ENCODE results near the gene MTHFSD.

DNA sequence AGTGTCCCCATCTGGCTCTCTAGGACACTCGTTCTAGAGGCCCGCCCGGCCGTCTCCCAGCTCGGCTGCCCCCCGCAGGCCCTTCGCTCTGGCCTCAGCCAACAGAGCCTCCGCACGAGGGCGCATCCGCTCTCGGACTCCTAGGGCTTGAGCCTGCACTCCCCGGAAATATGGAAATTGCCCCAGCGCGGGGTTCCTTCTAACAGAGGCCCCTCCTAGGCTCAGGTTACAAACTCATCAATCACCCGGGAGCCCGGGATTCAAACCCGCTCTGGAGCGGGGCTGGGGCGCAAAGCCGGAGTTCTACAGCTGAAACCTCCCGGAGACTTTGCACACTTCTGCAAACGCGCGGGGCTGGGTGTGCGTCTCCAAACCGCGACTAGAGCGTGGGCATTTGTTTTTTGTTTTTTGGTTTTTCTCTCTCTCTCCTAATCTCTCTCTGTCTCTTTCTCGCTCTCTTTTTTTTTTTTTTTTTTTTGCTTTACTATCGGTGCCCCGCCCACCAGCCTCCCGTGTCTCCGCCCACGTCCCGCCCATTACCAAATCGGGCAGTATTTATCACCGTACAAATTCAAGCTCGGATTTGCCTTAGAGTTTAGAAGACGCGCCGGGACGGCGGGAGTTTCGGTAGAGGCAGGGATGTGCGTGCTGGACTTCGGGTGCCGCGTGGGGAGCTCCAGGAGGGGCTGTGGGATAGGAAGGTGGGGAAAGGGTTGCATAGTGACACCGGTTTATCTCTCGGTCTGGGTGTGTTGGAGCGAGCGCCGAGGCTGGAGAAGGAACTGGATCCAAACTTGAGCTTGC lies 20.9 kb upstream of the MTHFSD start:
- TF ChIP-seq, protein P1, sequence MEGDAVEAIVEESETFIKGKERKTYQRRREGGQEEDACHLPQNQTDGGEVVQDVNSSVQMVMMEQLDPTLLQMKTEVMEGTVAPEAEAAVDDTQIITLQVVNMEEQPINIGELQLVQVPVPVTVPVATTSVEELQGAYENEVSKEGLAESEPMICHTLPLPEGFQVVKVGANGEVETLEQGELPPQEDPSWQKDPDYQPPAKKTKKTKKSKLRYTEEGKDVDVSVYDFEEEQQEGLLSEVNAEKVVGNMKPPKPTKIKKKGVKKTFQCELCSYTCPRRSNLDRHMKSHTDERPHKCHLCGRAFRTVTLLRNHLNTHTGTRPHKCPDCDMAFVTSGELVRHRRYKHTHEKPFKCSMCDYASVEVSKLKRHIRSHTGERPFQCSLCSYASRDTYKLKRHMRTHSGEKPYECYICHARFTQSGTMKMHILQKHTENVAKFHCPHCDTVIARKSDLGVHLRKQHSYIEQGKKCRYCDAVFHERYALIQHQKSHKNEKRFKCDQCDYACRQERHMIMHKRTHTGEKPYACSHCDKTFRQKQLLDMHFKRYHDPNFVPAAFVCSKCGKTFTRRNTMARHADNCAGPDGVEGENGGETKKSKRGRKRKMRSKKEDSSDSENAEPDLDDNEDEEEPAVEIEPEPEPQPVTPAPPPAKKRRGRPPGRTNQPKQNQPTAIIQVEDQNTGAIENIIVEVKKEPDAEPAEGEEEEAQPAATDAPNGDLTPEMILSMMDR (IDR thresholded peaks at IDR 0.05) = peak in 2 of 4 experiments; percentile 19 to 22
- TF ChIP-seq POLR2A (IDR thresholded peaks at IDR 0.05) (no peak), EP300 (IDR thresholded peaks at IDR 0.05) (no peak)
